NCI-H1930 (cell line): Measurements from ENCODE around the gene MISP3.

Source experiments
- DNase-seq, 2 experiments: peaks; one replicate each; lab custom pipeline; 2025; lab: John Stamatoyannopoulos, UW

Gene MISP3

GRCh38 chr19:14102756-14103155 lies 30.2 kb downstream of the MISP3 start:
- DNase-seq, result no peak

GRCh38 chr19:14103310-14103709 lies 30.7 kb downstream of the MISP3 start:
- no peak for DNase-seq

GRCh38 chr19:14105680-14106079 lies 33.1 kb downstream of the MISP3 start:
- no peak for DNase-seq

- no peak for DNase-seq
Measured at GRCh38 chr19:14106840-14107239, 34.3 kb downstream of the MISP3 start.

- DNase-seq, result no peak
Measured at GRCh38 chr19:14107581-14108461, 35.2 kb downstream of the MISP3 start.

- no peak for DNase-seq
Measured at GRCh38 chr19:14110650-14111049, 38.1 kb downstream of the MISP3 start.

- no peak for DNase-seq
Measured at GRCh38 chr19:14111486-14111885, 38.9 kb downstream of the MISP3 start.

GRCh38 chr19:14112051-14112808 lies 39.6 kb downstream of the MISP3 start:
- no peak for DNase-seq

GRCh38 chr19:14112809-14113385 lies 40.3 kb downstream of the MISP3 start:
- no peak for DNase-seq

- DNase-seq, result no peak
Measured at GRCh38 chr19:14113762-14114414, 41.3 kb downstream of the MISP3 start.

GRCh38 chr19:14114439-14114838 lies 41.9 kb downstream of the MISP3 start:
- no peak for DNase-seq

GRCh38 chr19:14114854-14115253 lies 42.3 kb downstream of the MISP3 start:
- no peak for DNase-seq

- DNase-seq, result no peak
Measured at GRCh38 chr19:14115756-14116155, 43.2 kb downstream of the MISP3 start.

- no peak for DNase-seq
Measured at GRCh38 chr19:14116525-14116917, 43.9 kb downstream of the MISP3 start.

- DNase-seq, result no peak
Measured at GRCh38 chr19:14116918-14117578, 44.5 kb downstream of the MISP3 start.

- peak; percentile 94 to 95 for DNase-seq
Measured at GRCh38 chr19:14117668-14118164, 45.1 kb downstream of the MISP3 start, which contains the start of gene PRKACA. PRKACA (minus strand) TSS chr19:14117762; CDS start chr19:14117547, 215 bp downstream.

GRCh38 chr19:14118165-14119051 lies 45.8 kb downstream of the MISP3 start:
- no peak for DNase-seq

- DNase-seq, result no peak
Measured at GRCh38 chr19:14119146-14119545, 46.6 kb downstream of the MISP3 start.

- DNase-seq, result no peak
Measured at GRCh38 chr19:14119644-14120496, 47.3 kb downstream of the MISP3 start.

- no peak for DNase-seq
Measured at GRCh38 chr19:14120497-14120780, 47.9 kb downstream of the MISP3 start.
